MCF 10A (cell line): ENCODE measurements around the gene ATP6V1G3. TPM values are rescaled to one million over a fixed set of nuclear protein-coding genes. Genes with fewer than 3 reads are reported as not detected.

Experiments
- BruUV-seq: library from RNA; stranded (reverse); fragments of 400-500 nt; replicated peaks from 2 replicates; lab custom pipeline; 2021; lab: Mats Ljungman, UMichigan
- CTCF ChIA-PET: fragments of 300-600 bp; sonication (Branson Sonifier 250); formaldehyde crosslinking; extraction: SDS; loops from one replicate; lab custom pipeline; 2021; ENCODE audit warnings: antibody characterized with exemption, inconsistent platforms; lab: Yijun Ruan, JAX
- POLR2A ChIA-PET: fragments of 300-600, 350-650 bp; sonication (Branson Sonifier 250); formaldehyde crosslinking; extraction: SDS; loops from one replicate; lab custom pipeline; 2020; ENCODE audit warnings: antibody characterized with exemption, inconsistent platforms; lab: Yijun Ruan, JAX
- DNase-seq: peaks from one replicate; pipeline ENCODE4 v3.0.0-alpha.2; 2018; ENCODE audit not compliant: unreplicated experiment
- H3K27ac Mint-ChIP-seq: one replicate; pipeline ENCODE4 v1.8.0; 2022; ENCODE audit warnings: mild to moderate bottlenecking, low read depth, mixed read lengths; ENCODE audit not compliant: unreplicated experiment
- H3K27me3 Mint-ChIP-seq: one replicate; pipeline ENCODE4 v1.8.0; 2022; ENCODE audit warnings: mixed read lengths; ENCODE audit not compliant: insufficient read depth, unreplicated experiment
- H3K36me3 Mint-ChIP-seq: one replicate; pipeline ENCODE4 v1.8.0; 2022; ENCODE audit warnings: mild to moderate bottlenecking, moderate library complexity, mixed read lengths; ENCODE audit not compliant: insufficient read depth, unreplicated experiment
- H3K4me1 Mint-ChIP-seq: one replicate; pipeline ENCODE4 v1.8.0; 2022; ENCODE audit warnings: mixed read lengths; ENCODE audit not compliant: insufficient read depth, unreplicated experiment
- H3K4me3 Mint-ChIP-seq: one replicate; pipeline ENCODE4 v1.8.0; 2022; ENCODE audit warnings: mild to moderate bottlenecking, moderate library complexity, mixed read lengths; ENCODE audit not compliant: unreplicated experiment
- H3K9me3 Mint-ChIP-seq: one replicate; pipeline ENCODE4 v1.8.0; 2022; ENCODE audit warnings: mixed read lengths; ENCODE audit not compliant: unreplicated experiment
- intact Hi-C: fragments of 100-400 bp; cut with micrococcal nuclease; formaldehyde crosslinking; loops from 2 replicates; pipeline ENCODE4 v1.14.1; 2022
- total RNA-seq: library from RNA; stranded (reverse); gene quantifications from 2 replicates; pipeline ENCODE4 v1.2.3, GENCODE V29; 2022
- TF ChIP-seq, protein P1 (sequence below): fragments of 200-600 bp; IDR thresholded peaks from one replicate; pipeline ENCODE4 v1.8.0; 2022; ENCODE audit warnings: antibody characterized with exemption, mild to moderate bottlenecking; ENCODE audit not compliant: unreplicated experiment

Gene ATP6V1G3
- total RNA-seq, 1 experiment from 2014 or later, result not detected

DNA sequence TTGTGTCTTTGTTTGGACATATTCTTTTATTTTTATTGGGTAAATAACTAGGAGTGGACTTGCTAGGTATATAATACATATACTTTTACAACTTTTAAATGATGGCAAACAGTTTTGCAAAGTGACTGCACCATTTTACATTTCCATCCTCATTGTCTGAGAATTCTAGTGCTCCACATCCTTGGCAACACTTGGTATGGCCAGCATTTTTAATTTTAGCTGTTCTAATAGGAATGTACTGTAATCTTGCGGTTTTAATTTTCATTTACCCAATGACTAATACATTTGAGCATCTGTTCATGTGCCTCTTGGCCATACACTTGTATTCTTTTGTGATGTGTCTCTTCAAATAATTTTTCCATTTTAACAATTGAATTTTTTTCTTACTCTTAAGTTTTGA, 37.0 kb upstream of the ATP6V1G3 start:
- no peaks in the 10 kb centered on the region for H3K36me3 Mint-ChIP-seq
- POLR2A ChIA-PET, result interaction anchor here (0.9 kb wide), 1 partner anchor 57 kb away, joined by 3 read pairs; no protein-coding TSS in a partner anchor
- no peak overlapping the region for H3K27ac Mint-ChIP-seq
- H3K4me3 Mint-ChIP-seq, result no peak overlapping the region
- intact Hi-C loops, result no loop called here
- peaks cover 6% of the 10 kb centered on the region for H3K4me1 Mint-ChIP-seq
- BruUV-seq, result no TSS peak
- CTCF ChIA-PET, result interaction anchor here (0.7 kb wide), 2 partner anchors 93 to 216 kb away, joined by 3 to 4 read pairs; no protein-coding TSS in a partner anchor
- DNase-seq, result peak; percentile 74
- TF ChIP-seq, protein P1, sequence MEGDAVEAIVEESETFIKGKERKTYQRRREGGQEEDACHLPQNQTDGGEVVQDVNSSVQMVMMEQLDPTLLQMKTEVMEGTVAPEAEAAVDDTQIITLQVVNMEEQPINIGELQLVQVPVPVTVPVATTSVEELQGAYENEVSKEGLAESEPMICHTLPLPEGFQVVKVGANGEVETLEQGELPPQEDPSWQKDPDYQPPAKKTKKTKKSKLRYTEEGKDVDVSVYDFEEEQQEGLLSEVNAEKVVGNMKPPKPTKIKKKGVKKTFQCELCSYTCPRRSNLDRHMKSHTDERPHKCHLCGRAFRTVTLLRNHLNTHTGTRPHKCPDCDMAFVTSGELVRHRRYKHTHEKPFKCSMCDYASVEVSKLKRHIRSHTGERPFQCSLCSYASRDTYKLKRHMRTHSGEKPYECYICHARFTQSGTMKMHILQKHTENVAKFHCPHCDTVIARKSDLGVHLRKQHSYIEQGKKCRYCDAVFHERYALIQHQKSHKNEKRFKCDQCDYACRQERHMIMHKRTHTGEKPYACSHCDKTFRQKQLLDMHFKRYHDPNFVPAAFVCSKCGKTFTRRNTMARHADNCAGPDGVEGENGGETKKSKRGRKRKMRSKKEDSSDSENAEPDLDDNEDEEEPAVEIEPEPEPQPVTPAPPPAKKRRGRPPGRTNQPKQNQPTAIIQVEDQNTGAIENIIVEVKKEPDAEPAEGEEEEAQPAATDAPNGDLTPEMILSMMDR, result no peak
- H3K9me3 Mint-ChIP-seq, result peaks cover 12% of the 10 kb centered on the region
- H3K27me3 Mint-ChIP-seq, result no peaks in the 10 kb centered on the region

DNA sequence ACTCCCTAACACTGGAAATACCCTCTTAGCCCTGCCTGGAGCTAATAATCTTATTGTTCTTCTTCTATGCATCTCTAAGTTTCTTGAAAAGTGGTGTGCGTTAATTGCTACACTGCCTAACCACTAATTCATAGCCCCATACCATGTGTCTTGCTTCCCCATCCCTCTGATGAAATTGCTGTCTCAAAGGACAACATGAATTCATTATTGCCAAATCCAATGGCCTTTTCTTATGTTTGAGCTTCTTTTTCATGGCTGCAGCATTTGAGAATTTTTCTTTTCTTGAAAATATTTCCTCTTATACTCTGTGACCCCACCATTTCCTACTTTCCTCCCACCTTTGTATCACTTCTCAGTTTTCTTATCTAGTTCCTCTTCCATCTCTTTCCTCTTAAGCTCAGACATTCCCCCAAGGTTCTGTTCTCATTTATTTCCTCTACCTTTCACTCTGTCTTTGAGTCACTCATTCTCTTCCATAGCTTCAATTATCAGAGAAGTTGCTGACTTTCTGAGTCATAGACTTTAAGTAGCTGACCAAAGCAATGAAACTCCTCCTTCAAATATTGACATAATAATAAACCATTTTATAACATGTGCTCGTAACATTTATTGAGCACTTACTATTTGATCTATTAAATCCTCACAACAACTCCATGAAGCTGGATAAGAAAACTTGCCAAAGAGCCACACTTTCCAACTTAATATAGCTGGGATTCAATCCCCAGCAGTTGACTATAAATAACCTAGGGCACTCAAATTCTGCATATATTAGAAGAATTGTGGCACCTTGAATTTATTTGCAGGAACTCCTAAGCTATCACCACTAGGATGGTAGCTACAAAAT, 35.5 kb upstream of the ATP6V1G3 start:
- BruUV-seq, result no TSS peak
- H3K4me1 Mint-ChIP-seq, result peaks cover 6% of the 10 kb centered on the region
- H3K9me3 Mint-ChIP-seq, result peaks cover 8% of the 10 kb centered on the region
- intact Hi-C loops, result no loop called here
- no peak overlapping the region for H3K4me3 Mint-ChIP-seq
- H3K36me3 Mint-ChIP-seq, result no peaks in the 10 kb centered on the region
- TF ChIP-seq, protein P1, result no peak
- ChIA-PET CTCF (interaction anchor here (0.6 kb wide), 2 partner anchors 9 to 125 kb away, joined by 3 read pairs; no protein-coding TSS in a partner anchor), POLR2A (interaction anchor here (1.0 to 1.2 kb wide), 3 partner anchors 10 to 108 kb away, joined by 3 read pairs; no protein-coding TSS in a partner anchor)
- no peak for DNase-seq
- H3K27me3 Mint-ChIP-seq, result no peaks in the 10 kb centered on the region
- H3K27ac Mint-ChIP-seq, result peak overlapping the region; percentile 1

DNA sequence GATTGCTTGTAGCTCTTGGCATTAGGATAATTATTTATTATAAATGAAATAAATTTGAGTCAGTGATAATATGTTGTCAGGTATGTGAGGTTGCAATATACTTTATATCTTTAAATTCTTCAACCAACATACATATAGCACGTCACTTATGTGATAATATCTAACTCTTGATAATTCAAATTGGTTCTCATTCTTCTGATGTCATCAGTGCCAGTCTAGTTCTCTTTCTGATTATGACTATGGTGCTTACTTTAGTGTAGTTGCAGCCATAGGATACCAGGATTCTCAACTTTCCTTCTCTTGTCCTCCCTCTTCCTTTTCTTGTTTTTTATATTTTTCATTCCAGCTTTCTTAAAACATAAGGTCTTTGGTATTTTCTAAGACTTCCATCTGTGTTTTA, 34.8 kb upstream of the ATP6V1G3 start:
- ChIA-PET POLR2A (interaction anchor here (1.1 to 1.2 kb wide), 2 partner anchors 9 to 107 kb away, joined by 3 read pairs; no protein-coding TSS in a partner anchor), CTCF (no interaction called here)
- Mint-ChIP-seq H3K36me3 (no peaks in the 10 kb centered on the region), H3K9me3 (peaks cover 7% of the 10 kb centered on the region), H3K4me1 (peaks cover 6% of the 10 kb centered on the region), H3K27me3 (no peaks in the 10 kb centered on the region), H3K27ac (no peak overlapping the region), H3K4me3 (no peak overlapping the region)
- intact Hi-C loops, result no loop called here
- no peak for DNase-seq
- BruUV-seq, result no TSS peak
- TF ChIP-seq, protein P1, result no peak

DNA sequence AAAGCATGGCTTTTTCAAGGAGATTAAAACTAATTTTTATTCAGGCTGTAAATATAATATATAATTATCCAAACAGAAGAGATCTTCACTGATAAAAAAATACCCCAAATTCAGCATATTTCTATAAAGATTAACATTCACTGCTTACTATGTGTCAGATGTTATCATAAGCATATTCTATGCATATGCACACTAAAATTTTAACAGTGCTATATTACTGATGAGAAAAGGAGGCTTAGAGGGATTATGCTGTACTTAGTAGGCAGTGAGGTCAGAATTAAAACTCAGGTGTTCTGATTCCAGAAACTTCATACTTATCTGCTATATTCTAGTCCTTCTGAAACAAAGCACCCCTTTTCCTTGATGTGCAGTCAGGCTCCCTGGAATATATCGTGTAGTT, 33.8 kb upstream of the ATP6V1G3 start:
- no peak for DNase-seq
- no TSS peak for BruUV-seq
- Mint-ChIP-seq H3K27me3 (no peaks in the 10 kb centered on the region), H3K9me3 (peaks cover 7% of the 10 kb centered on the region), H3K4me1 (peaks cover 6% of the 10 kb centered on the region), H3K27ac (no peak overlapping the region), H3K36me3 (no peaks in the 10 kb centered on the region), H3K4me3 (no peak overlapping the region)
- CTCF ChIA-PET, result no interaction called here
- TF ChIP-seq, protein P1, result no peak
- POLR2A ChIA-PET, result no interaction called here
- intact Hi-C loops, result no loop called here
